Stimulated activated CD4-positive, alpha-beta T cell treated with anti-CD3 and anti-CD28 coated beads, Interleukin-4, amount 100 ng/mL, for 4 hours (primary cell): ENCODE measurements around the gene GRN.
"Not testable (repeated sequence)": the region's sequence is repeated elsewhere in the genome, so short reads cannot be mapped to it uniquely, and the experiment has no call there.

Source experiments
- DNase-seq, 2 experiments: peaks; one replicate each; pipeline ENCODE4 v3.0.0-alpha.2; 2020

Gene GRN

GRCh38 chr17:44384823-44385286 lies 39.8 kb downstream of the GRN start:
- DNase-seq: no peak

GRCh38 chr17:44385287-44386181 lies 40.4 kb downstream of the GRN start:
- DNase-seq: peak; percentile 84 to 90

- DNase-seq: no peak
These were observed 41.1 kb downstream of the GRN start for GRCh38 chr17:44386182-44386525.

DNA sequence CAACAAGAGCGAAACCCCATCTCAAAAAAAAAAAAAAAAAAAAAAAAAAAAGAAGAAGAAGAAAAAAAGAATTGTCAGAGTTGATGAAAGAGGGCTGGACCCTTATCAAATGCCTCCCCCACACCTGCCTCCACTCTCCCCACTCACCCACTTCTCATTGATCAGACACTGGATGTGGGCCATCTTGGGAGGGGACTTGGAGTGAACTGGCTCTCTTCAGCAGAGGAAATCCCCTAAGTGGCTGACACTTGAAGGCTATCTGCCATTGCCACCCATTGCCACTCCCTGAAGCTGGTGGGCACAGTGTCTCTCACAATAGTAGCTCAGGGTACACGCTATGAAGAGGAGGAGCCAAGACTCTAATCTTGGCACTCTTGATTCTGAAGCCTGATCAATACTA lies 42.7 kb downstream of the GRN start:
- DNase-seq: no peak

GRCh38 chr17:44389281-44389680 lies 44.2 kb downstream of the GRN start, which contains the start of gene ITGA2B:
Gene ITGA2B (minus strand): TSS chr17:44389649. CDS start chr17:44389473, 176 bp downstream.
- DNase-seq: no peak

GRCh38 chr17:44389723-44390202 lies 44.7 kb downstream of the GRN start:
- no peak for DNase-seq

- DNase-seq: no peak
These were observed 45.3 kb downstream of the GRN start for GRCh38 chr17:44390250-44390870.

- not testable (repeated sequence) for DNase-seq
These were observed 49.0 kb downstream of the GRN start for GRCh38 chr17:44394112-44394511.

DNA sequence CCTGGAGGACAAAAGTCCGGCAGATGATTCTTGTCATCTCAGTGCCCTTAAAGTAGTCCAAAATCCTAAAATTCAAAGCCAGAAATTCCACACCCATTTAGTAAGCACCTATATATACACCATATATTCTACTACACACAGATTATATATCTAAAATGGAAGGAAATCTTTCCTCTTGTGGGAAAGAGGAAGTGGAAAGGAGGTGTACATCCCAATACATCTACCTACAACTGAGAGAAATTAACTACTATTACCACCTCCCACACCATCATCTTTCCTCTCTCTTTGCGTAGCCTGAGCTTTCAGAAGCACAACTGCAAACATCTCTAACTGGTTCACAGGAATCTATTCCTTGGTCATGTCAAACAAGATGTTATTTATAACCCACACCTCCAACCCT lies 49.7 kb downstream of the GRN start:
- DNase-seq: no peak

DNA sequence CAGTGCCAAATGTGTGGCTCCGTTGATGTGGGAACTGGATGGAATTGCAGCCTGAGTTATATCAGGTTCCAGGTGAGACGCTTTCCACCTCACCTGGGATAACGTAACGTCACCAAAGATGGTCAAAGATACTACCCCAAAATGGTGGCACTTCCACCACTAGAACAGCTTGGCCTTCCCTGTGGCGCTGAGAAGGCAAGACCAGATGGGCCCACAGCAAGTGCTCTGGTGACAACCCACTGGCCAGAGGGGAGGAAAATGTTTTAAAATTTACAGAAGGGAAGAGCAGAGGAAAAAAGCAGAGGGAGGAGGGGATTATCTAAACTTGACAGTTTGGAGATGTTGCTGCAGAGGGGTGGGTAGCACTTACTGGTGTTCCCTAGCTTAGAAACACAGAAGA lies 51.8 kb downstream of the GRN start:
- DNase-seq: no peak

DNA sequence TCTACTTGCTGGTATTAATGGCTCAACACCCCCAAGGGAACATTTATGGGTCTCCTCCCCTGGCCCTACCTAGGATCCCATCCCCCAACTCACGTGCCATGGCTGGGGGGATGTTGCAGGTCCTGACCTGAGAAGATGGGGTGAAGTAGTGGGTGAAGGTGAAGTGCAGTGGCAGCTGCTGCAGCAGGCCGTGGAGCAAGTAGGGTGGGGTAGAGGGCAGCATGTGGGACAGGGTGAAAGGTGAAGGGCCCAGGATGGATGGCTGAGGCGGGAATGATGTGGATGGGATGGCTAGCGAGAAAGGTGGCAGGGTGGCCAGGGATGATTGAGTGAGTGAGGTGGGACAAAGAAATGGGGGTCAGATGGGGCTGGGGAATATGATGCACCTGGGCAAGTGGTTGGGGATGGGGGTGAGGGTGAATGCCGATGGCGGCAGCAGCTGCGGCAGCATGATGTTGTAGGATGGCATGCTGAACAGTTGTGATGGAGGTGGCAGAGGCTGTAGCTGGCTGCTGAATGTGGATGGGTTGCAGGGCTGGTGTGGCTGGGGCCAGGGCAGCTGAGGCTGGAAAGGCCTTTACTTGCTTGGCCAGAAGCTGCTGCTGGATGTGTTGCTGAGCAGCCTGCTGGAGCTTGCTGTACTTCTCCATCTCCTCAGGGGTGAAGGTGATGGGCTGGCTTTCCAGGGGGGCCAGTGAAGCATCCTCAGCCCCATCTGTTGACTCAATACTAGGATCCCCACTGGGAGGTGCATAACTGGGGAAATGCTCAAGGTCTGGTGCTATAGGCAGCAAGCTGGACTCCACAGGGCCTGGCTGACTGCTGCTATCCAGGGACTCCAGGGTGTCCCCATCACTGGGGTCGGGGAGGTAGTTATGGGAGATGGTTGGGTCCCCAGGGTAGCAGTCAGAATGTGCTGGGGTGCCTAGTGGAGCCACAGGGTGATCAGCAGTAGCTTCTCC lies 52.7 kb downstream of the GRN start:
- DNase-seq: no peak

DNA sequence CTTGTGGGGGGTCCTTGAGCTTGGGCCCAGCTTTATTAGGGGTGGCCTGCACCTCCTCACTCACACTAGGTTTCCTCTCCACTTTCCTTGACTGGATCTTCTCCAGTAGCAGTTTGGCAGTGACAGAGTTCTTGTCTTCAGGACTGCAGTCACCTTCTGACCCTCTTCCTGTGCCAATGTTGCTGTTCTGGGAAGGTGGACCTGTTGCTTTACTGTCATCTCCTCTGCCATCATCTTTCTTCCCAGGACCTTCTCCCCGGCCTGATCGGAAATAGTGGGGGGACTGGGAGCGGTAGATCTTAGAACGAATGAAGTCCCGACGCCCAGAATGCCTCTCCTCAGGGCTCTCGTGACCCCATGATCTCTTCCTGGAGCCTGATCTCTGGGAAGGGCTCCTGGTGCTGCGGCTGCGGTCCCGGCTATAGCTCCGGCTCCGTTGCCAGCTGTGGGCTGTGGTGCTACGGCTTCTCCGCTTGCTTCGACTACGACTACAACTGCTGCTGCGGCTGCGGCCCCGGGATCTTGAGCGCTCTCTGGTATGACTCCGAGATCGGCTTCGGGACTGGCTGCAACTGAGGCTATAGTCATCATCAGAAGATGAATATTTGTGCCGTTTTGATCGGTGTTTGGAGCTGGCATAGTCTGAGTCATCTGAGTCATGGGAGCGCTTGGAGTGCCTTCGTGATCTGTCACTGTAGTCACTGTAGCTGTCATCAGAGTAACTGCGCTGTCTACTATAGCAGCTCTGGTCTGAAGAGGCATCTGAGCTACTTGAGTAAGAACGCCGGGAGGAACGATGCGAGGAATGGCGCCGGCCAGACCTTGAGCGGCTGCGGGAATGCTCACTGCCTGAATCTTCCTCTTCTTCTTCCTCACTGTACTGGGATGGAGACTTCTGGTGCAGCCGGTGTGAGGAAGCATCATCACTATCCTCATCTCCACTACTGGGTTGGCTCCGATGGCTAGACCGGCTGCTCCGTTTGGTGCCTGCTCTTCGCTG lies 53.9 kb downstream of the GRN start:
- no peak for DNase-seq

DNA sequence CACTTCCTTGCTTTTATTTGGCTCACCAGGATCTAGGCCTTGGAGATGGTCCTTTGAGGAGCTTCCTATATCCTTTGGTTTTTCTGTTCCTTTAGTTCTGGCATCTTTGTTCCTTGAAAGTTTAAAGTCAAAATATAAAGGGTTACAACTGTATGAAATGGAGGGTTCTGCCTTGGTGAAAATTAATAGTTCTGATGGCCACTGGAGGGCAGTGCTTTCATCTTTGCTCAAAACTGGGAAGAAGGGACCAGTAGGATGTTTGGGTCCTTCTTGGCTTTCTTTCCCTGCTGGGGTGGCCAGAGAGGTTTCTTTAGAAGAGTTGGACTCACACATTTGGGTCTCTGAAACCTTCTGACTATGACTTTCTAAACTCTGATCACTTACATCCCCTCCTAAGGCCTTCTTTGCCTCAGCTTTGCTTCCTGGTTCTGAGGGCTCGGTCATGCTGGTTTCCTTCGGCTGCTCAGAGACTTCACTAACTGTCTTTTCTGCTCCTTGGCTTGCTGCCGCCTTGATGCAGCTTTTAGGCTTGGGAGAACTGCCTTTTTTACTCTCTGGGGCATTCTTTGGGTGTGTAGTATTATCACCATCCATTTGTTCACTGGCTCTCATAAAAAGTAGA lies 55.2 kb downstream of the GRN start:
- no peak for DNase-seq
